ENCODE measurements around the gene INTS4.

The INTS4 gene

DNA sequence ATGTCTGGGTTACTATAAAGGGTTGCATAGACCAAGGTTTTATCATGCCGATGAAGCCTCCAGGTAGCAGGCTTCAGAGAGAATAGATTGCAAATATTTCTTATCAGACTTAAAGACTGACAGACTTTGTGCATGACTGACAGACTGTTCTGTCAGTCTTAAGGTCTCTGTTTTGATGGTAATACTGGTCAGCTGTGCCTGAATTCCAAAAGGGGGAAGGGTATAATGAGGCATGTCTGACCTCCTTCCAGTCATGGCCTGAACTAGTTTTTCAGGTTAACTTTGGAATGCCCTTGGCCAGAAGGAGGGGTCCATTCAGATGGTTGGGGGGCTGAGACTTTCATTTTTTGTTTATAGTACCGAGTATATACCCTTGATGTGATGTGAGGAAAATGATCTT, 33.3 kb upstream of the INTS4 start:
- H3K27ac Mint-ChIP-seq = no peak overlapping the region
- TF ChIP-seq, protein P1, sequence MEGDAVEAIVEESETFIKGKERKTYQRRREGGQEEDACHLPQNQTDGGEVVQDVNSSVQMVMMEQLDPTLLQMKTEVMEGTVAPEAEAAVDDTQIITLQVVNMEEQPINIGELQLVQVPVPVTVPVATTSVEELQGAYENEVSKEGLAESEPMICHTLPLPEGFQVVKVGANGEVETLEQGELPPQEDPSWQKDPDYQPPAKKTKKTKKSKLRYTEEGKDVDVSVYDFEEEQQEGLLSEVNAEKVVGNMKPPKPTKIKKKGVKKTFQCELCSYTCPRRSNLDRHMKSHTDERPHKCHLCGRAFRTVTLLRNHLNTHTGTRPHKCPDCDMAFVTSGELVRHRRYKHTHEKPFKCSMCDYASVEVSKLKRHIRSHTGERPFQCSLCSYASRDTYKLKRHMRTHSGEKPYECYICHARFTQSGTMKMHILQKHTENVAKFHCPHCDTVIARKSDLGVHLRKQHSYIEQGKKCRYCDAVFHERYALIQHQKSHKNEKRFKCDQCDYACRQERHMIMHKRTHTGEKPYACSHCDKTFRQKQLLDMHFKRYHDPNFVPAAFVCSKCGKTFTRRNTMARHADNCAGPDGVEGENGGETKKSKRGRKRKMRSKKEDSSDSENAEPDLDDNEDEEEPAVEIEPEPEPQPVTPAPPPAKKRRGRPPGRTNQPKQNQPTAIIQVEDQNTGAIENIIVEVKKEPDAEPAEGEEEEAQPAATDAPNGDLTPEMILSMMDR (IDR thresholded peaks at IDR 0.05) = no peak
- H3K9me3 Mint-ChIP-seq = no peaks in the 10 kb centered on the region
- DNase-seq = no peak
- no peak overlapping the region for H3K4me3 Mint-ChIP-seq
- no peaks in the 10 kb centered on the region for H3K27me3 Mint-ChIP-seq (ENCODE audit: low read depth, poor library complexity)
- peaks cover 23% of the 10 kb centered on the region for H3K4me1 Mint-ChIP-seq
- no peaks in the 10 kb centered on the region for H3K36me3 Mint-ChIP-seq (ENCODE audit: low read depth)

DNA sequence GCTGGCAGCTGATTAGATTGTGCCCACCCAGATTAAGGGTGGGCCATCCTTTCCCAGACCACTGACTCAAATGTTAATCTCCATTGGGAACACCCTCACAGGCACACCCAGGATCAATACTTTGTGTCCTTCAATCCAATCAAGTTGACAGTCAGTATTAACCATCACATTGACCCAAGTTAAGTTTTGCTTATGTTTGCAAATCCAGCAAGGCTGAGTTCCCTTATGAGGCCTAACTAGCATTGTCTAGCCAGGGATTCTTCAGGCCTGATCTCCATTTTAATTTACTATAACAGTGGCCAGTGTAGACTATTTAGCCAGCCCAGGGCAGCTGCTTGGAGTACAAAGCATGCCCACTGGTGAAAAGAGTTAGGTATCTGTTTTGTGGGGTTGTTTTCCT, 30.9 kb upstream of the INTS4 start:
- Mint-ChIP-seq H3K27me3 (ENCODE audit: low read depth, poor library complexity) (no peaks in the 10 kb centered on the region), H3K9me3 (no peaks in the 10 kb centered on the region), H3K27ac (no peak overlapping the region), H3K36me3 (ENCODE audit: low read depth) (no peaks in the 10 kb centered on the region), H3K4me1 (peaks cover 40% of the 10 kb centered on the region), H3K4me3 (no peak overlapping the region)
- TF ChIP-seq, protein P1 (IDR thresholded peaks at IDR 0.05) = no peak
- no peak for DNase-seq

DNA sequence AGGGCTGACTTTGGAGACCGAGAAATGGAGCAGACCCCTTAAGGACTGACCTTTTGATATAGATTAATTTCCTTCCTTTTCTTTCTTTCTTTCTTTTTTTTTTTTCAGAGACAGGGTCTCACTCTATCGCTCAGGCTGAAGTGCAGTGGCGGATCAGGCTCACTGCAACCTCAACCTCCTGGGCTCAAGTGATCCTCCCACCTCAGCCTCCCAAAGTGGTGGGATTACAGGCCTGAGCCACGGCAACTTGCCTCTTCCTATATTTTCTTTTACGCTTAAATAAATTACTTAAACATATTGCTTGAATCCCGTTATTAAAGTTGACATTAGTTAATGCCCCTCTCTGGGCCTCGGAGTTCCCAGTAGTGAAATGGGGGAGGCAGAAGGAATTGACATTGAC, 29.0 kb upstream of the INTS4 start:
- Mint-ChIP-seq H3K36me3 (ENCODE audit: low read depth) (no peaks in the 10 kb centered on the region), H3K27me3 (ENCODE audit: low read depth, poor library complexity) (no peaks in the 10 kb centered on the region), H3K9me3 (no peaks in the 10 kb centered on the region), H3K4me3 (peak overlapping the region; percentile 86), H3K27ac (no peak overlapping the region), H3K4me1 (peaks cover 51% of the 10 kb centered on the region)
- no peak for DNase-seq
- TF ChIP-seq, protein P1 (IDR thresholded peaks at IDR 0.05) = no peak

DNA sequence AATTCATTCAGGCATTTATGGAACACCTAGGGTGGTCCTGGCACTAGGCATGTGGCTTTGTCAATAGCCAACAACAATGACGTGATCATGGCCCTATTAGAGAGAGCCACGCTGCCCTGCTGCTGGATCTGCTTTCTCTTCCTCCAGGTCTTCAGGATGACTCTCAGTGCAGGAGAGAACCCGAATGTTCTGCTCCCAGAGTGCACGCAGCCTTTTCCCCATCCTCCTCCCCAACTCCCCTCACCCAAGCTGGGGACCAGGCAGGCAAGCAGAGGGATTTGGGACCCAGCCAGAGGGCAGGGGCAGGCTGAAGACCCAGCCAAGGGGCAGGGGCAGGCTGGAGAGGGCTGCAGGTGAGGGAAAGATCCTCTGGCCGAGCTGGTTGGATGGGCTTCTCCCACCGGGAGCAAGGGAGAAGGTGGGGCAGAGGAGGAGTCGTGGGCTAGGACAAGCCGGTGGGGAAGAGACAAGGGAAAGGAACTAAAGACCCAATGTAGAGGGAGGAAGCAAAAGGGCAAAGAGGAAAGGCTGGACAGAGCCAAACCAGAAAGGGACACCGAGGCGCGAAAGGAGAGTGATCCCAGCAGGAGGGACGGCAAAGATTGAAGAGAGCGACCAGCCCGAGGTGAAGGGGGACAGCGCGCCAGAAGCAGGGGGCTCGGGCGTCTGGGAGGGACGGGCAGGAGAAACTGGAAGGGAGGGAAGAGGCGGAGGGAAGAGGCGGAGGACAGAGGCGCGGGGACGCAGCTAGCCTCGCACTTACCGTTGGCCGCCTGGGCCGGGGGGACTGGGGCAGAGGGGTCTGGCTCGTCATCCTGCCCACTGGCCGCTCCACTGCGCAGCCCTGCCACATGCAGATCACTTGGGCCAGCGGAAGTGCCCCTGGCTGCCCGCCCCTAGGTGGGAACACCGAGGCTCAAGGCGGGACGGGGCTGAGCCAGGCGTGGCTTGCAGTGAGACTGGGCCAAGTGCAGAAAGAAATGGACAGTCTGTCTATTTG, 28.2 kb upstream of the INTS4 start, which contains the start of gene KCTD14:
TSS of gene KCTD14 (minus strand) at position 880 of the 1,000 bp plus-strand sequence. CDS start at position 853, 27 bp downstream.
- peak within 1 kb of the TSS; percentile 86 for H3K4me3 Mint-ChIP-seq
- peaks cover 52% of the 10 kb centered on the region for H3K4me1 Mint-ChIP-seq
- no peaks in the 10 kb centered on the region for H3K36me3 Mint-ChIP-seq (ENCODE audit: low read depth)
- peak within 1 kb of the TSS; percentile 92 for H3K27ac Mint-ChIP-seq
- TF ChIP-seq, protein P1 (IDR thresholded peaks at IDR 0.05) = no peak
- H3K9me3 Mint-ChIP-seq = no peaks in the 10 kb centered on the region
- peak; percentile 58 for DNase-seq
- no peaks in the 10 kb centered on the region for H3K27me3 Mint-ChIP-seq (ENCODE audit: low read depth, poor library complexity)

DNA sequence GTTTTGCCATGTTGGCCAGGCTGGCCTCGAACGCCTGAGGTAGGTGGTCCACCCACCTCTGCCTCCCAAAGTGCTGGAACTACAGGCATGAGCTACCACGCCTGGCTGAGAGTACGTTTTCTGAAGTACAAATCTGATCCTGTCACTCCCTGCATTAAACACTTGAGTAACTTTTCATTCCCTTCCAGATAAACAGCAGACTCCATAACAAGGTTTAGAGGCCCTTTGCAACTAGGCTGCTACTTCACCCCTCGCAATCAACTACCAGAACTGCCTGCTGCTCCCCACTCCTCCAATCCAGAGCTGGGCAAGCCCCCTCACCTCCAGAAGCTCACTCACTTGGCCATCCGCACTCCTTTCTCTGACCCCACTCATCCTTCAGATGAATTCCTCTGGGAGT, 27.1 kb upstream of the INTS4 start:
- TF ChIP-seq, protein P1 (IDR thresholded peaks at IDR 0.05) = no peak
- H3K36me3 Mint-ChIP-seq (ENCODE audit: low read depth) = peaks cover 2% of the 10 kb centered on the region
- no peaks in the 10 kb centered on the region for H3K27me3 Mint-ChIP-seq (ENCODE audit: low read depth, poor library complexity)
- peak overlapping the region; percentile 86 for H3K4me3 Mint-ChIP-seq
- DNase-seq = no peak
- H3K4me1 Mint-ChIP-seq = peaks cover 52% of the 10 kb centered on the region
- H3K27ac Mint-ChIP-seq = peak overlapping the region; percentile 91
- H3K9me3 Mint-ChIP-seq = no peaks in the 10 kb centered on the region

Measured in nephron progenitor cell (in vitro differentiated cells).